Endothelial cell of umbilical vein (primary cell): Measurements from ENCODE around the gene ATL1. TPM values are rescaled to one million over a fixed set of nuclear protein-coding genes. Genes with fewer than 3 reads are reported as not detected.

ENCODE experiments used
- BruUV-seq: library from RNA; stranded (reverse); fragments of 400-500 nt; replicated peaks from 2 replicates; lab custom pipeline; 2021; lab: Mats Ljungman, UMichigan
- CTCF ChIA-PET: fragments of 300-600, 350-600 bp; sonication (Branson Sonifier 250); formaldehyde crosslinking; loops from one replicate; lab custom pipeline; 2021; ENCODE audit warnings: antibody characterized with exemption, inconsistent platforms; lab: Charles Lee
- POLR2A ChIA-PET: fragments of 300-600, 350-600 bp; sonication (Branson Sonifier 250); formaldehyde crosslinking; loops from one replicate; lab custom pipeline; 2021; ENCODE audit warnings: antibody characterized with exemption, inconsistent platforms; lab: Charles Lee
- DNase-seq: peaks from one replicate; pipeline ENCODE4 v3.0.0-alpha.2; 2011; ENCODE audit warnings: low read depth, low spot score
- FAIRE-seq: peaks from 2 replicates; lab custom pipeline; 2011; peaks lifted over from hg19 to GRCh38; lab: Jason Lieb, UNC
- H2AFZ ChIP-seq: 2 replicates; pipeline ENCODE4 v1.6.0; 2012; ENCODE audit warnings: low read depth, low read length, control low read depth, inconsistent platforms
- H3K27ac ChIP-seq: 2 replicates; pipeline ENCODE4 v1.5.1; 2011; ENCODE audit warnings: low read depth, mild to moderate bottlenecking, control low read depth, low read length, moderate library complexity; ENCODE audit not compliant: insufficient read depth
- H3K27me3 ChIP-seq, 2 experiments: 2 replicates each; pipeline versions ENCODE4 v1.6.0 to v1.6.1; 2011; ENCODE audit warnings: low read length in 2 of 2, mixed read lengths in 1 of 2; ENCODE audit not compliant: control insufficient read depth in 2 of 2, insufficient read depth in 2 of 2
- H3K36me3 ChIP-seq, 2 experiments: 2 replicates in 1 of 2; 3 replicates in 1 of 2; pipeline ENCODE4 v1.5.1; 2011; ENCODE audit warnings: low read length in 2 of 2, mild to moderate bottlenecking in 1 of 2, moderate library complexity in 1 of 2; ENCODE audit not compliant: control insufficient read depth in 2 of 2, insufficient read depth in 2 of 2; ENCODE audit errors: extremely low read depth in 1 of 2
- H3K4me1 ChIP-seq: 3 replicates; pipeline ENCODE4 v1.5.1; 2011; ENCODE audit warnings: mild to moderate bottlenecking, low read length; ENCODE audit not compliant: control insufficient read depth, insufficient read depth; ENCODE audit errors: extremely low read depth
- H3K4me2 ChIP-seq: 2 replicates; pipeline ENCODE4 v1.6.1; 2011; ENCODE audit warnings: low read length, control low read depth, mixed read lengths; ENCODE audit not compliant: insufficient read depth
- H3K4me3 ChIP-seq, 3 experiments: fragments of 200-600 bp in 1 of 3; sonication (generic), shearing (Covaris generic) in 1 of 3; replicated peaks in 1 of 3; 2 replicates each; pipeline ENCODE4 v1.5.1; 2011 to 2016; ENCODE audit warnings: control low read depth in 3 of 3, low read length in 3 of 3, mild to moderate bottlenecking in 2 of 3, inconsistent platforms in 1 of 3, low read depth in 1 of 3, moderate library complexity in 1 of 3; ENCODE audit not compliant: insufficient read depth in 1 of 3
- H3K79me2 ChIP-seq: 2 replicates; pipeline ENCODE4 v1.6.0; 2012; ENCODE audit warnings: low read length, inconsistent platforms; ENCODE audit not compliant: control insufficient read depth, insufficient read depth
- H3K9ac ChIP-seq: replicated peaks from 2 replicates; pipeline ENCODE3; 2011; ENCODE audit warnings: low read length, control low read depth; ENCODE audit not compliant: insufficient read depth; ENCODE audit errors: extremely low read depth
- H3K9me1 ChIP-seq: replicated peaks from 3 replicates; pipeline ENCODE4 v1.6.0; 2011; ENCODE audit warnings: mild to moderate bottlenecking, low read length; ENCODE audit not compliant: control insufficient read depth, insufficient read depth; ENCODE audit errors: extremely low read depth
- H3K9me3 ChIP-seq: replicated peaks from 2 replicates; pipeline ENCODE4 v1.5.1; 2012; ENCODE audit warnings: low read length, inconsistent platforms; ENCODE audit not compliant: control insufficient read depth, insufficient read depth
- H4K20me1 ChIP-seq: replicated peaks from 2 replicates; pipeline ENCODE3; 2011; ENCODE audit warnings: mild to moderate bottlenecking, low read length; ENCODE audit not compliant: control insufficient read depth, insufficient read depth; ENCODE audit errors: extremely low read depth
- EZH2 ChIP-seq: IDR thresholded peaks from 2 replicates; pipeline ENCODE4 v1.6.1; 2012; ENCODE audit warnings: borderline replicate concordance, low read depth, mild to moderate bottlenecking, moderate library complexity, low read length, inconsistent platforms; ENCODE audit not compliant: severe bottlenecking
- FOS ChIP-seq: IDR thresholded peaks from 2 replicates; pipeline ENCODE4 v1.6.1; 2011; ENCODE audit warnings: mild to moderate bottlenecking, low read length, moderate library complexity, borderline replicate concordance; ENCODE audit not compliant: insufficient read depth
- GATA2 ChIP-seq: IDR thresholded peaks from 2 replicates; pipeline ENCODE4 v1.7.0; 2011; ENCODE audit warnings: low read depth, mild to moderate bottlenecking, moderate library complexity, mixed read lengths, low read length; ENCODE audit not compliant: insufficient read length, insufficient read depth
- JUN ChIP-seq: IDR thresholded peaks from 2 replicates; pipeline ENCODE4 v1.6.1; 2011; ENCODE audit warnings: borderline replicate concordance, low read depth; ENCODE audit not compliant: insufficient read length, insufficient read depth
- MAX ChIP-seq: IDR thresholded peaks from 2 replicates; pipeline ENCODE4 v1.6.1; 2011; ENCODE audit not compliant: insufficient read depth, insufficient read length
- MYC ChIP-seq: IDR thresholded peaks from one replicate; pipeline ENCODE4 v1.6.1; 2011; ENCODE audit warnings: mild to moderate bottlenecking, low read depth, low read length
- POLR2A ChIP-seq: IDR thresholded peaks from 2 replicates; pipeline ENCODE4 v1.6.1; 2012; ENCODE audit warnings: low read depth, mild to moderate bottlenecking, control low read depth, low read length
- POLR2AphosphoS5 ChIP-seq: IDR thresholded peaks from 2 replicates; pipeline ENCODE4 v1.6.1; 2012; ENCODE audit warnings: low read depth, mild to moderate bottlenecking, control low read depth, low read length, moderate library complexity; ENCODE audit not compliant: insufficient read depth
- dilution Hi-C: fragments of 300-500 bp; cut with MboI; formaldehyde crosslinking; loops from one replicate; pipeline ENCODE4 v1.15.0; 2019; ENCODE audit warnings: low sequenced_read_pairs; ENCODE audit not compliant: extremely low pct_ligation_motif_present
- intact Hi-C: fragments of 100-400 bp; cut with micrococcal nuclease; formaldehyde crosslinking; loops from one replicate; pipeline ENCODE4 v1.10.0; 2022
- polyA plus RNA-seq, 4 experiments: library from polyadenylated mRNA; depleted of rRNA in 3 of 4; stranded (reverse) in 3 of 4; unstranded in 1 of 4; fragments of >200 nt; gene quantifications; 2 replicates each; pipeline versions ENCODE4 v1.2.1 to v1.2.3, GENCODE V29; 2011 to 2012; ENCODE audit warnings: missing spikeins in 1 of 4
- total RNA-seq: library from RNA; stranded (reverse); gene quantifications from 2 replicates; pipeline ENCODE4 v1.2.3, GENCODE V29; 2021
- TF ChIP-seq, protein P1 (sequence below), 2 donors: IDR thresholded peaks; 1 replicate in 1 of 2; 2 replicates in 1 of 2; pipeline ENCODE4 v1.5.1; 2011; ENCODE audit warnings: low read length in 2 of 2, mild to moderate bottlenecking in 2 of 2, moderate library complexity in 2 of 2, control low read depth in 1 of 2, inconsistent platforms in 1 of 2, low read depth in 1 of 2; ENCODE audit not compliant: insufficient read depth in 1 of 2; ENCODE audit errors: extremely low read depth in 1 of 2

Gene ATL1
- total and polyA plus RNA-seq, 2 donors (not counting 3 experiments of a cell fraction or from before 2014, with no cell fraction given), result 1.1 to 5.1 TPM

GRCh38 chr14:50541159-50541567 is 18.8 kb upstream of the ATL1 start:
- CTCF ChIA-PET, result interaction anchor here (0.8 to 2.3 kb wide), 7 partner anchors 9 to 319 kb away, joined by 5 to 15 read pairs (median 9); partner anchors contain the start of gene MAP4K5
- no peak for FAIRE-seq
- TF ChIP-seq POLR2AphosphoS5, result no peak
- TF ChIP-seq GATA2, result no peak
- no peak for TF ChIP-seq MAX
- TF ChIP-seq EZH2, result no peak
- TF ChIP-seq, protein P1, sequence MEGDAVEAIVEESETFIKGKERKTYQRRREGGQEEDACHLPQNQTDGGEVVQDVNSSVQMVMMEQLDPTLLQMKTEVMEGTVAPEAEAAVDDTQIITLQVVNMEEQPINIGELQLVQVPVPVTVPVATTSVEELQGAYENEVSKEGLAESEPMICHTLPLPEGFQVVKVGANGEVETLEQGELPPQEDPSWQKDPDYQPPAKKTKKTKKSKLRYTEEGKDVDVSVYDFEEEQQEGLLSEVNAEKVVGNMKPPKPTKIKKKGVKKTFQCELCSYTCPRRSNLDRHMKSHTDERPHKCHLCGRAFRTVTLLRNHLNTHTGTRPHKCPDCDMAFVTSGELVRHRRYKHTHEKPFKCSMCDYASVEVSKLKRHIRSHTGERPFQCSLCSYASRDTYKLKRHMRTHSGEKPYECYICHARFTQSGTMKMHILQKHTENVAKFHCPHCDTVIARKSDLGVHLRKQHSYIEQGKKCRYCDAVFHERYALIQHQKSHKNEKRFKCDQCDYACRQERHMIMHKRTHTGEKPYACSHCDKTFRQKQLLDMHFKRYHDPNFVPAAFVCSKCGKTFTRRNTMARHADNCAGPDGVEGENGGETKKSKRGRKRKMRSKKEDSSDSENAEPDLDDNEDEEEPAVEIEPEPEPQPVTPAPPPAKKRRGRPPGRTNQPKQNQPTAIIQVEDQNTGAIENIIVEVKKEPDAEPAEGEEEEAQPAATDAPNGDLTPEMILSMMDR (IDR thresholded peaks at IDR 0.05; ENCODE audit: extremely low read depth in 1 of 2, insufficient read depth in 1 of 2, low read depth in 1 of 2, low read length in 2 of 2), result no peak
- no peak for TF ChIP-seq POLR2A
- TF ChIP-seq MYC, result no peak
- no peak for TF ChIP-seq FOS
- TF ChIP-seq JUN, result no peak

More at GRCh38 chr14:50541159-50541567, 18.8 kb upstream of the ATL1 start:
- DNase-seq, result no peak
- POLR2A ChIA-PET, result no interaction called here
- no peak overlapping the region for H3K27ac ChIP-seq
- H3K4me3 ChIP-seq, result no peak overlapping the region
- no TSS peak for BruUV-seq
- H3K36me3 ChIP-seq, result no peaks in the 10 kb centered on the region
- no peak overlapping the region for H3K9ac ChIP-seq
- intact Hi-C loops, result no loop called here
- H2AFZ ChIP-seq, result no peak overlapping the region
- H3K79me2 ChIP-seq, result no peaks in the 10 kb centered on the region
- H3K27me3 ChIP-seq, result peaks cover 0 to 11% of the 10 kb centered on the region in 2 experiments
- no peaks in the 10 kb centered on the region for H3K9me1 ChIP-seq
- dilution Hi-C loops, result no loop called here
- no peak overlapping the region for H3K4me2 ChIP-seq
- H3K9me3 ChIP-seq, result no peaks in the 10 kb centered on the region
- H3K4me1 ChIP-seq, result no peaks in the 10 kb centered on the region
- H4K20me1 ChIP-seq, result no peaks in the 10 kb centered on the region
